Measurements from ENCODE around the gene EFCAB13. TPM values are rescaled to one million over a fixed set of nuclear protein-coding genes. Genes with fewer than 3 reads are reported as not detected.

Gene EFCAB13
- total RNA-seq, 1 experiment from 2014 or later = 1.6 TPM

GRCh38 chr17:47276868-47277267, 46.9 kb upstream of the EFCAB13 start:
- Histone ChIP-seq H3K4me1 (ENCODE audit: insufficient read depth, low read length) (peaks cover 21% of the 10 kb centered on the region), H2BK20ac (ENCODE audit: low read depth, low read length, poor library complexity, severe bottlenecking) (no peak overlapping the region), H3T11ph (ENCODE audit: low read length) (no peak overlapping the region), H3K4me2 (ENCODE audit: insufficient read depth, insufficient read length, low read length) (no peak overlapping the region), H3K79me2 (ENCODE audit: insufficient read depth, low read length) (no peaks in the 10 kb centered on the region), H3K4ac (ENCODE audit: low read depth, low read length) (no peak overlapping the region), H4K91ac (ENCODE audit: insufficient read length, low read depth, low read length) (no peak overlapping the region), H3K23me2 (ENCODE audit: insufficient read length, low read depth, low read length, poor library complexity, severe bottlenecking) (no peaks in the 10 kb centered on the region), H2BK12ac (ENCODE audit: insufficient read length, low read depth, low read length) (no peak overlapping the region), H3K27me3 (ENCODE audit: insufficient read depth, low read length) (0 out of 2 replicates have a peak, but pooled peaks cover 2% of the 10 kb centered on the region), H3K23ac (ENCODE audit: insufficient read length, low read depth, low read length) (no peak overlapping the region), H3K27ac (ENCODE audit: insufficient read length, low read depth, low read length) (no peak overlapping the region), H3K14ac (ENCODE audit: insufficient read depth, low read length) (no peak overlapping the region), H3K9me3 (ENCODE audit: control insufficient read depth, low read depth, low read length) (no peaks in the 10 kb centered on the region), H4K8ac (replicated peaks; ENCODE audit: insufficient read length, low read depth, low read length) (no peak overlapping the region), H2BK120ac (ENCODE audit: low read depth, low read length, poor library complexity, severe bottlenecking) (no peak overlapping the region), H2AFZ (ENCODE audit: low read length) (no peak overlapping the region), H3K79me1 (ENCODE audit: insufficient read depth, low read depth, low read length, poor library complexity, severe bottlenecking) (no peaks in the 10 kb centered on the region), H2BK5ac (ENCODE audit: insufficient read length, low read length) (no peak overlapping the region), H3K56ac (ENCODE audit: insufficient read length, low read depth, low read length) (no peak overlapping the region), H2AK5ac (ENCODE audit: insufficient read length, low read length) (no peak overlapping the region), H4K5ac (ENCODE audit: insufficient read length, low read depth, low read length) (no peak overlapping the region), H2BK15ac (ENCODE audit: low read depth, low read length) (no peak overlapping the region), H3K18ac (ENCODE audit: insufficient read length, low read depth, low read length) (no peak overlapping the region), H4K20me1 (ENCODE audit: control insufficient read depth, insufficient read depth, insufficient read length) (no peaks in the 10 kb centered on the region), H3K9ac (ENCODE audit: extremely low read depth, insufficient read length, low read length) (no peak overlapping the region)
- TF ChIP-seq, protein P1, sequence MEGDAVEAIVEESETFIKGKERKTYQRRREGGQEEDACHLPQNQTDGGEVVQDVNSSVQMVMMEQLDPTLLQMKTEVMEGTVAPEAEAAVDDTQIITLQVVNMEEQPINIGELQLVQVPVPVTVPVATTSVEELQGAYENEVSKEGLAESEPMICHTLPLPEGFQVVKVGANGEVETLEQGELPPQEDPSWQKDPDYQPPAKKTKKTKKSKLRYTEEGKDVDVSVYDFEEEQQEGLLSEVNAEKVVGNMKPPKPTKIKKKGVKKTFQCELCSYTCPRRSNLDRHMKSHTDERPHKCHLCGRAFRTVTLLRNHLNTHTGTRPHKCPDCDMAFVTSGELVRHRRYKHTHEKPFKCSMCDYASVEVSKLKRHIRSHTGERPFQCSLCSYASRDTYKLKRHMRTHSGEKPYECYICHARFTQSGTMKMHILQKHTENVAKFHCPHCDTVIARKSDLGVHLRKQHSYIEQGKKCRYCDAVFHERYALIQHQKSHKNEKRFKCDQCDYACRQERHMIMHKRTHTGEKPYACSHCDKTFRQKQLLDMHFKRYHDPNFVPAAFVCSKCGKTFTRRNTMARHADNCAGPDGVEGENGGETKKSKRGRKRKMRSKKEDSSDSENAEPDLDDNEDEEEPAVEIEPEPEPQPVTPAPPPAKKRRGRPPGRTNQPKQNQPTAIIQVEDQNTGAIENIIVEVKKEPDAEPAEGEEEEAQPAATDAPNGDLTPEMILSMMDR (conservative IDR thresholded peaks at IDR 0.05) = no peak
- Mint-ChIP-seq H3K36me3 (ENCODE audit: insufficient read depth in 1 of 3, low read depth in 3 of 3) (no peaks in the 10 kb centered on the region), H3K9me3 (no peaks in the 10 kb centered on the region; a peak in 1 of 5 replicates), H3K27ac (peak overlapping the region in 2 of 3 experiments; percentile 17 to 58; a peak in 2 of 7 replicates), H3K4me1 (peaks cover 43% of the 10 kb centered on the region in 2 experiments), H3K4me3 (no peak overlapping the region), H3K27me3 (ENCODE audit: low read depth) (peaks cover 6% of the 10 kb centered on the region)
- WGBS (ENCODE audit: extremely low coverage, insufficient read length, low lambda C conversion rate) = no CpG with 5 or more reads among the region's 10 CpGs
- DNase-seq = peak; percentile 77

Data from H9 (cell line).